Right atrium auricular region (tissue), 2 donors: ENCODE data around the gene SURF2. TPM values are rescaled to one million over a fixed set of nuclear protein-coding genes. Genes with fewer than 3 reads are reported as not detected.
A peak's percentile ranks its signal among the peaks of the same experiment; 100 is the strongest.
"Not testable (repeated sequence)": the region's sequence is repeated elsewhere in the genome, so short reads cannot be mapped to it uniquely, and the experiment has no call there.

Source experiments
- DNase-seq: peaks from one replicate; pipeline ENCODE4 v3.0.0-alpha.2; 2019; ENCODE audit warnings: low spot score
- H3K27ac ChIP-seq, 2 donors: fragments of 200-600 bp; sonication (generic); 1 replicate in 1 of 2; 2 replicates in 1 of 2; pipeline ENCODE4 v1.5.1; 2016 to 2019
- H3K27me3 ChIP-seq, 2 donors: fragments of 200-600 bp; sonication (generic); one replicate each; pipeline versions ENCODE4 v1.5.1 to v1.6.0; 2017 to 2019
- H3K36me3 ChIP-seq: fragments of 200-600 bp; sonication (generic); one replicate; pipeline ENCODE4 v1.5.1; 2016
- H3K4me1 ChIP-seq, 2 donors: fragments of 200-600 bp; sonication (generic); one replicate each; pipeline versions ENCODE4 v1.5.1 to v1.6.0; 2017 to 2019
- H3K4me3 ChIP-seq, 2 donors: fragments of 200-600 bp; sonication (generic); 1 replicate in 1 of 2; 2 replicates in 1 of 2; pipeline ENCODE4 v1.5.1; 2017 to 2019; ENCODE audit warnings: mild to moderate bottlenecking in 1 of 2, moderate library complexity in 1 of 2
- H3K9me3 ChIP-seq, 2 donors: fragments of 200-600 bp; sonication (generic); one replicate each; pipeline ENCODE4 v1.5.1; 2019
- total RNA-seq, 2 donors: library from RNA; depleted of rRNA; stranded (reverse); fragments of >200 nt; gene quantifications; one replicate each; pipeline ENCODE4 v1.1.0, GENCODE V29; 2016
- TF ChIP-seq, protein P1 (sequence below), 2 donors: fragments of 200-600 bp; sonication (generic); IDR thresholded peaks; one replicate each; pipeline ENCODE4 v1.5.1; 2019; ENCODE audit warnings: antibody characterized with exemption in 2 of 2

SURF2 gene
- total RNA-seq, 2 donors from 2014 or later = 18.1 to 45.9 TPM

DNA sequence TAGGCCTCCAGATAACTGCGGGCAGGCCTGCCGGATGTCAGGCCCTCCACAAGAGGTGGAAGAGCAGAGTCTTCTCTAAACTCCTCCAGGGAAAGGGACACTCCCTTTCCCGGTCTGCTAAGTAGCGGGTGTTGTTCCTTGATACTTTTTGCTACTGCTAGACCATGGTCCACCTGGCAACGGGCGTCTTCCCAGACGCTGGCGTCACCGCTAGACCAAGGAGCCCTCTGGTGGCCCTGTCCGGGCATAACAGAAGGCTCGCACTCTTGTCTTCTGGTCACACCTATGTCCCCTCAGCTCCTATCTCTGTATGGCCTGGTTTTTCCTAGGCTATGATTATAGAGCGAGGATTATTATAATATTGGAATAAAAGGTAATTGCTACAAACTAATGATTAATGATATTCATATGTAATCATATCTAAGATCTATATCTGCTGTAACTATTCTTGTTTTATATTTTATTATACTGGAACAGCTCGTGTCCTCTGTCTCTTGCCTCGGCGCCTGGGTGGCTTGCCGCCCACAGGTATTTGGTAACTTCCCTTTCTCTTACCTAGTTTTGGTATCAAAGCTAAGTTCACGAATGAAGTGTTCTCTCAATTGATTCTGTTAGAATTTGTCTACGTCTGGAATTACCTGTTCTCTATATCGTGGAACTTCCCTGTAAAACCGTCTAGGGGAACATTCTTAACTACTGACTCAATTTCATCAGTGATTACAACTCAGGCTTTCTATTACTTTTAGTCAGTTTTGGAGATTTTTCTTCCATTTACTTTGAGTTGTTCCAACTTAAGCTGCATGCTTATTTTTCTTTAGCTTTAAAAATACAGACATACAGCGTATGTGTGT, 26.8 kb upstream of the SURF2 start:
- not testable (repeated sequence) for H3K4me3 ChIP-seq, H3K9me3 ChIP-seq, H3K27me3 ChIP-seq, H3K27ac ChIP-seq, DNase-seq
- TF ChIP-seq, protein P1, sequence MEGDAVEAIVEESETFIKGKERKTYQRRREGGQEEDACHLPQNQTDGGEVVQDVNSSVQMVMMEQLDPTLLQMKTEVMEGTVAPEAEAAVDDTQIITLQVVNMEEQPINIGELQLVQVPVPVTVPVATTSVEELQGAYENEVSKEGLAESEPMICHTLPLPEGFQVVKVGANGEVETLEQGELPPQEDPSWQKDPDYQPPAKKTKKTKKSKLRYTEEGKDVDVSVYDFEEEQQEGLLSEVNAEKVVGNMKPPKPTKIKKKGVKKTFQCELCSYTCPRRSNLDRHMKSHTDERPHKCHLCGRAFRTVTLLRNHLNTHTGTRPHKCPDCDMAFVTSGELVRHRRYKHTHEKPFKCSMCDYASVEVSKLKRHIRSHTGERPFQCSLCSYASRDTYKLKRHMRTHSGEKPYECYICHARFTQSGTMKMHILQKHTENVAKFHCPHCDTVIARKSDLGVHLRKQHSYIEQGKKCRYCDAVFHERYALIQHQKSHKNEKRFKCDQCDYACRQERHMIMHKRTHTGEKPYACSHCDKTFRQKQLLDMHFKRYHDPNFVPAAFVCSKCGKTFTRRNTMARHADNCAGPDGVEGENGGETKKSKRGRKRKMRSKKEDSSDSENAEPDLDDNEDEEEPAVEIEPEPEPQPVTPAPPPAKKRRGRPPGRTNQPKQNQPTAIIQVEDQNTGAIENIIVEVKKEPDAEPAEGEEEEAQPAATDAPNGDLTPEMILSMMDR (IDR thresholded peaks at IDR 0.05) = peak; percentile 36 to 70
- H3K36me3 ChIP-seq = peaks cover 42% of the 10 kb centered on the region
- H3K4me1 ChIP-seq = peaks cover 0 to 12% of the 10 kb centered on the region in 2 donors

DNA sequence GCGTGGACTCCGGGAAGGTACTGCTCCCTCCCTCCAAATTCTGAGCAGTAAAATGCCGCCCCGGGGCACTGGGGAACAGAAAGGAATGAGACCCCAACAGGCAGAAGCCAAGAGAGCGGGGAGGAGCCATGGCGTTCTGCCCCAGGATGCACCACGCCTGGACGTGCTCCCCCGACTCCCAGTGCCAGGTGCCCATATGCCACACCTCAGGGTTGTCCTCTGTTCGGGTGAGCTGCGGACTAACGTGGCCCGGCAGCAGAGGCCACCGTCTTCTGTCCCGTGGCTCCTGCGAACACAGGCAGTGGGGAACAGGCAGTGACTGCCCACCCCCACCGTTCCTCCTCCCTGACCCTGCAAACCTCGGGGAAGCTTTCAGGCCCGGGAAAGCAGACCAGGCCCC, 25.1 kb upstream of the SURF2 start:
- H3K36me3 ChIP-seq = peaks cover 44% of the 10 kb centered on the region
- H3K4me1 ChIP-seq = peaks cover 0 to 23% of the 10 kb centered on the region in 2 donors
- TF ChIP-seq, protein P1 (IDR thresholded peaks at IDR 0.05) = no peak
- no peaks in the 10 kb centered on the region for H3K27me3 ChIP-seq
- no peak overlapping the region for H3K4me3 ChIP-seq
- no peak for DNase-seq
- H3K9me3 ChIP-seq = no peaks in the 10 kb centered on the region
- H3K27ac ChIP-seq = no peak overlapping the region

DNA sequence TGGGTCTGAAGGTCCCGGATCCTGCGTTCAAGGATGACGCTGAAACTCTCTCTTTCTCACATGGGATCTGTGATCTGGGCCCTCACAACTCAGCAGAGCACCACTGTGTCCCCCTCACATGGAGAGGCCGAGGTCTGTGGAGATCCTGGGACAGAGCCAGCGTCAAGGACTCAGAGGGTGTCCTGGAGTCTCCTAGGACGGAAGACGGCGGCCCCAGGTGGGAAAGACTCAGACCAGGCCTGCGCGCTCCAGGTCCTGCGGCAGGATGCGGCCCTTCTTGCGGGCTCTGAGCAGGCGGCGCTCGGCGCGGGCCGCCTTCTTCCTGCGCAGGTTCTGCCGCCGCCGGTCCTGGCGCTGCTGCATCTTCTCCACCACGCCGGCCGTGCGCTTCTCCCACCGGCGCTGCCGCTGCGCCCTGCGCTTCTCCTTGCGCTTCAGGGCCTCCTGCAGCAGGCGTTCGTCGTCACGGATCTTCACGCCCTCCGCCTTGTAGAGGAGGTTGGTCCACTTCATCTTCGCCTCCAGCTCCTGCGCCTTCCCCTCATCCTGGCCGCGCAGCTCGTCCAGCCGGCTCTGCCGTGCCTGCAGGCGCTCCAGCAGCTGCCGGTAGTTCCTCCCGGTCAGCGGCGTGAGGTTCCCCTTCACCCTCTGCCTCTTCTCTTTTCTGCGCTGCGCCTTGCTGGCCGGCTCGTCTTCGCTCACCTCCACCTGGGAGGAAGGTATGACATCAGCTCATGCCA, 24.5 kb upstream of the SURF2 start:
- no peak for DNase-seq
- Histone ChIP-seq H3K9me3 (no peaks in the 10 kb centered on the region), H3K36me3 (peaks cover 44% of the 10 kb centered on the region), H3K4me1 (peaks cover 0 to 29% of the 10 kb centered on the region in 2 donors), H3K27me3 (no peaks in the 10 kb centered on the region), H3K4me3 (no peak overlapping the region), H3K27ac (no peak overlapping the region)
- TF ChIP-seq, protein P1 (IDR thresholded peaks at IDR 0.05) = no peak

DNA sequence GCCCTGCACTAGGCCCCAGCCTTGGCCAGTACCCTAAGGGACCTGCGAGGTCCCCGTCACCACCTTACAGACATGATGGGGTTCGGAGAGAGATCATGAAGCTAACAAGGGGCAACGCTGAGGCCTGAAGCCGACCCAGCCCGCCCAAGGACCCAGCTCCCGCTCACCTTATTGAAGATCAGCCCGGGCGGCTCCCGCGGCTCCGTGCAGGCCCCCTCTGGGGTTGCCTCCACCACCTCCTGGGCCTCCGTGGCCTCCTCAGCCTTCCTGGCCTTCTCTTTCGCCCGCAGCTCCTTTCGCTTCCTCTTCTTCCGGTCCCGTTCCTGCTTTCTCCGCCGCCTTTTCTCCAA, 24.0 kb upstream of the SURF2 start:
- DNase-seq = no peak
- TF ChIP-seq, protein P1 (IDR thresholded peaks at IDR 0.05) = no peak
- Histone ChIP-seq H3K4me1 (peaks cover 0 to 32% of the 10 kb centered on the region in 2 donors), H3K27me3 (no peaks in the 10 kb centered on the region), H3K4me3 (no peak overlapping the region), H3K27ac (no peak overlapping the region), H3K9me3 (no peaks in the 10 kb centered on the region), H3K36me3 (peaks cover 44% of the 10 kb centered on the region)

DNA sequence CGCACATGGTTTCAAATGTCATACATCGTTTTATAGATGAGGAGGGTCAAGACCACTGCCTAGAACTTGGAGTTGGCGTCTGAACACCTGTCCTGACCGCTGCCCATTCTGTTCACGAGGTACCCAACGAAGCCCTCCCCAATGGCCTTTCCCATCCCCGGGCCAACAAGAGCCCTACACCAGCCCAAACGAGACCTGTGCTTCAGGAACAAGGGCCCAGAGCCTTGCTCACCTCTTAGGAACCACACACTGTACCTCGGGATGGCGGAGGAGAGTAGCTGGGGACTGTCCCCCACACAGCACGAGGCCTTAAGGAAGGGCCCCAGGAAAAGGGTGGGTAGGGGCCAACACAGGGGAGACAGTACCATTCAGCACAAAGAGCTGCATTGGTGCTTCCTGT, 23.3 kb upstream of the SURF2 start:
- Histone ChIP-seq H3K4me1 (peaks cover 0 to 32% of the 10 kb centered on the region in 2 donors), H3K36me3 (peaks cover 44% of the 10 kb centered on the region), H3K9me3 (no peaks in the 10 kb centered on the region), H3K27me3 (no peaks in the 10 kb centered on the region), H3K4me3 (no peak overlapping the region), H3K27ac (no peak overlapping the region)
- TF ChIP-seq, protein P1 (IDR thresholded peaks at IDR 0.05) = no peak
- no peak for DNase-seq
